GM10847 (cell line): ENCODE data around the gene BMPR1B.

Experiments
- POLR2A ChIP-seq: IDR thresholded peaks from 2 replicates; pipeline ENCODE4 v1.6.1; 2011; ENCODE audit not compliant: insufficient read length; ENCODE audit errors: extremely low read depth

The BMPR1B gene

DNA sequence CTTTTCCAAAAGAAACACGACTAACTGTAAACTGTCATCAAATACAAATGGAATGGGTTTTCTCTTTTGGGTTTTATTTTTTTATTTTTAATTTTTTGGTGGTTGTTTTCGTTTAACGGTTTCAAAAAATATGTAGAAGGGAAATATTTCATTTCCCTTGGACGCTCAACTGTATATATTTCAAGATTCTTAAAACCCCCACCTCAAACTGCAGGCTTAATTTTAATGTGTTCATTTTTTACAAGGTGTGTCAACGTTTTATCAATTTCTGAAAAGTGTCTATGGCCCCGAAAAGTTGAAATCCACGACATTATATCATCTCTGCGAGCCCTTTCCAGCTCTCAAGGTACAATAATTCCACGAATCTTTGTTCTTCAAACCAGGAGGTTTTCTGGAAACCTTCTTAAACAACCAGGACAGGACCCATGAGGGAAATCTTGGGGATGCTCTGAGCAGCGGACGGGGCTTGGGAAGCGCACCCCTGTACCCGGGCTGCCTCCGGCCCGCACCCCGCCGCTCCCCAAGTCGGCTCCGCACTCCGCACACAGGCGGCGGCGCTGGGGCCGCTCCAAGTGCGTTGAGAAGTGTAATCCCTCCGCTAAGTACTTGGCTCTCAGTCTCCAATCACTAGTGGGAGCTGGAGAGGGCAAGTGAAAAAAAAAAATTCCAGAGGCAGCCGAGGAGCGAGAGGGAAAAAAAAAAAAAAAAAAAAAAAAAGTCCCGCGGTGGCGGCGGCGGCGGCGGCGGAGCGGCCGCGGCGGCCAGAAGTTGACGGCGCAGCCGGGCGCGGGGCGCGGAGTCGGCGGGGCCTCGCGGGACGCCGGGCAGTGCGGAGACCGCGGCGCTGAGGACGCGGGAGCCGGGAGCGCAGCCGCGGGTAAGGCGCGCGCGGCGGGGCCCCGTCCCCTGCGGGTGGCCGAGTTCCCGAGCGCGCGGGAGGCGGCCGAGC, at the start of gene BMPR1B:
BMPR1B (plus strand) TSS at position 764 of the 949 bp plus-strand sequence. CDS start 346,470 bp downstream, outside the sequence.
- TF ChIP-seq POLR2A = no peak

- no peak for TF ChIP-seq POLR2A
These were observed 46.1 kb upstream of the BMPR1B start for GRCh38 chr4:94711635-94712034.

DNA sequence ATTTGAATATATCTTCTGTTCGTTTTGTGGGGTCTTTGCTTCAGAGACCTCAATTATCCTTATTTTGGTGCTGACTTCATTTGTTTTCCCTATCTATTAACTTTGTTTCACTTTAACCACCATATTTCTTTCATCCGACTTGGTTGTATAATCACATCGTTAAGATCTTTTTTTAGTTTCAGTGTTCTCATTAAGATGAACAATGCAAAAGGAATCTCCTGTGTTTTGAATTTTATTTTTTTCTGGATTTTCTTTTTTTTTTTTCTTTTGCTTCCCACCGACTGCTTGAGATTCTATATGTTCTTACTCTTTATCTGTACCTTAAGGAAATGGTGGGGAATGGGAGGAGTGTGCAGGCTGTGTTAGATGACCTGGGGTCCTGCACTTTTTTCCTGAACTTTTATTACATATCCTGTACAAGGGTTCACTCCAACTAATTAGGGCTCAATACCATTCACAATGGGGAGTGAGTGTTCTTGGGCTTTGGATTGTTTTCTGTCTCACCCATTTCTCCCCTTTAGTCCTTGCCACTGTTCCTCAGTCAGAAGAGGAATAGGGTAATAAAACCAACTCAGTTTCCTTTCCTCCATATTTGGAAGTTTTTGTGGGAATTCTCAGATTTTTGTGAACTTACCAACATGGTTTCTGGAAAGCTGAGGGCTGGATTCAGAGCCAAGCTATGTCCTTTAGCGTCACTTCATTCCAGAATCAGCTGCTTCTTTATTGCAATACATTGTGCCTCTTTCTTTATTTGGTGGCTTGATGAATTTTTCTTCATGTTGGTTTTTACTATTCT, 43.2 kb upstream of the BMPR1B start:
- TF ChIP-seq POLR2A = no peak

DNA sequence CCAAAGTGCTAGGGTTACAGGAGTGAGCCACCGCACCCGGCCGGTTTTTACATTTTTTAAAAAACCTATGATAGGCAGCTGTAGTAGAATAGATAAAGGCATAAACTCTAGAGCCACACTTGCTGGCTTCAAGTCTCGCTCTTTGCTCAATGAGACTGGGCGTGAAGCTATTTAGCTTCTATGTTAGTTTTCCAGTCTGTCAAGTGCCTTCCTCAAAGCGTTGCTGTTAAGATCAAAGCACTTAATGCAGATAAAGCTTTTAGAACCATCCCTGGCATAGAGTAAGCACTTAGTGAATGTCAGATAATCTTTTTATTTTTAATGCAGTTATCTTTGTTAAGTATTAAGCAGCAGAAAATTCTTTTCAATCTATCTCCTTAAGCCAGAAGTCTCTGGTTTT, 42.0 kb upstream of the BMPR1B start:
- no peak for TF ChIP-seq POLR2A

- TF ChIP-seq POLR2A = no peak
These were observed 36.4 kb upstream of the BMPR1B start for GRCh38 chr4:94721310-94721709.

- TF ChIP-seq POLR2A = no peak
These were observed 35.5 kb upstream of the BMPR1B start for GRCh38 chr4:94722270-94722669.

GRCh38 chr4:94722748-94723147, 35.0 kb upstream of the BMPR1B start:
- no peak for TF ChIP-seq POLR2A

- no peak for TF ChIP-seq POLR2A
These were observed 33.6 kb upstream of the BMPR1B start for GRCh38 chr4:94724016-94724790.

GRCh38 chr4:94726524-94727123, 31.1 kb upstream of the BMPR1B start:
- TF ChIP-seq POLR2A = no peak

DNA sequence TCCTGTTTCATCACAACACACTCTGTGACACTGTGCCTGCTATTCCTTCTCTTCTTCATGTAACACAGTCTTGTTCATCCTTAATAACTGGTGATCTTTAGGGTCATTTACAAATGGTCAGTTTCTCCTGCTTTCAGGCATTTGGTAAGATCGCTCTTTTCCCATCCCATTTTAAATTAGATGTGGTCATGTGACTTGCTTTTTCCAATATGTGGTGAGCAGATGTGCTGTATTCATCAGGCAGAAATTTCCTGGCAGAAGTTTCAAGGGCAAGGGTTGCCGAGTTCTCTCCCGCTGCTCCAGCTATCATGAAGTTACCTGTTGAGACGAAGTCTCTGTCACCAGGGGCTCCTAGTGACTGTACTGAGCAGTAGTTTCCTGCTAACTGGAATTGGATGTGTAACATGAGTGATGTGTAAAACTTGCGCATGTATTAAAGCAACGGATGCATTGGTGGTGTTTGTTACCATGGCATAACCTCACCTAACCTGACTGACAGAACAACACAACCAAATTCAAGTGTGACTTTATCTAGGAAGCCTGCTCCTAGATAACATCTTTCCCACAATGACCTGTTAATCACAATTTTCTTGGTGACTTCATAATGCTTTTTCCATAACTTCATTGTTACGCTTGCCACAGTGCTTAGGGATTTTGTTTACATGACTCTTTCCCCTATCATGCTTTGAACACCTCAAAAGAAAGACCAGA, 29.5 kb upstream of the BMPR1B start:
- no peak for TF ChIP-seq POLR2A

DNA sequence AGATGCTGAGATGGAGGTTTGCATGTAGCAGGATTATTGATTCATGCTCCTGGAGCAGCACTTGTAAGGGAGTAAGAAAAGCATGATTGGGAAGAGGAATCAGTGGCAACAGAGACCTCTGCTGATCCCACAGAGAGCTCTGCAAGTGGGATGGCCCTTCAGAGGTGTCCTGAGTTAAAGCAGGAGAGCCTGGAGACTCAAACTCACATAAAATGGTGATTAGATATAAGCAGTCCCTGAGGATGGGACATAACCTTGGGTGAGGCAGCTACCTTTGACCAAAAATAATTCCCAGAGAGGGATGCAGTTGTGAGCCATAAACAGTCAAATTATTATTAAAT, 25.4 kb upstream of the BMPR1B start:
- TF ChIP-seq POLR2A = no peak

DNA sequence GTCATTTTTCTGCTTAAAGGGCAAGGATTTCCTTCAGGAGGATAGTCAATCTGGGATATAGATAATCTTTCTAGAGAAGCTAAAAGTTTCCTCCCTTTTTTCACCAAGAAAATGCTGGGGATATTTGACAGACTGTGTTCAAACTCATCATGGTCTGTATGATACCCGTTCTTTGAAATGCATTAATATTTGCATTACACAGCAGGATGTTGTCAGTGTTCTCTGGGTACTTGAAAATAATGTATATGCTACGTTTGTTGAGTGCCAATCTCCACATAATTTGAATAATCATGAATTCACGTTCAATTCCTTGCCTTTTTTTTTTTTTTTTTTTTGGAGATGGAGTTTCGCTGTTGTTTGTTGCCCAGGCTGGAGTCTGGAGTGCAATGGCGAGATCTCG, 18.0 kb upstream of the BMPR1B start:
- no peak for TF ChIP-seq POLR2A

DNA sequence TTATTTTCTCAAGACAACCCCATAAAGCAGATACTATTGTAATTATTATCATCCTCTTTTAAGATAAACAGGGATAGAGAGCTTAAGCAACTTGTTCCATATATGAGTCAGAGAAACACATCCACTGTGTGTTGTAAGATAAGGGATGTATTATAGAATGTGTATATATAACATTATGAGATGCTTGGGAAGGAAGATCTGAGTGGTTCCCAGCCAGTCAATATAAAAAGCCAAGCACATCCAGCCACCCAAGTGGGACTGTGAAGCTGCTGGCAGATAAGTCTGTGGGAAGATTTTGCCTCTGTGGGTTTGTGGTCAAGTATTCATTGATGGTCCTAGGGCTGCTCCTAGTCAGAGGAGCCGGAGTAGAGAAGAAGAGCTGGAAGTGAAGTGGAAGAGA, 16.5 kb upstream of the BMPR1B start:
- no peak for TF ChIP-seq POLR2A

DNA sequence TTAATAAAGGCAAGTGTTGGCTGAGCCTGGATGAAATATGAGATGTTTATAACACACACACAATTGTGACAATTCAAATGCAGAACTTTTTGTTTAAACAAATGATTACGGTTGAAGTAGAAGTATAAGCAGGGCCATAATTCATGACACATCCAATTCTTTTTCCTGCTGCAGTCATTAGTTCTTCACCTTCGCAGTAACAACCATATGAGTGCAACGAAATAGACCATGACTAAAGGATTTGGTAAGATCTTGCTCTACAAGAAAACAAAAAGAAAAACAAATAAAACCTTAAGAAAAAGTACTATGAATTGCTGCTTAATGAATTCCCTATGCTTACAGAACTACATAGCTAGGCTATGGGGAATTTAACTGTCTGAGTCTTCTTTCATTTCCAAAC, 13.9 kb upstream of the BMPR1B start:
- no peak for TF ChIP-seq POLR2A
